ENCODE data around the gene GFM1. TPM values are rescaled to one million over a fixed set of nuclear protein-coding genes. Genes with fewer than 3 reads are reported as not detected.
A peak's percentile ranks its signal among the peaks of the same experiment; 100 is the strongest.

GFM1 gene
- total RNA-seq, 1 donor from 2014 or later, result 55.3 TPM

DNA sequence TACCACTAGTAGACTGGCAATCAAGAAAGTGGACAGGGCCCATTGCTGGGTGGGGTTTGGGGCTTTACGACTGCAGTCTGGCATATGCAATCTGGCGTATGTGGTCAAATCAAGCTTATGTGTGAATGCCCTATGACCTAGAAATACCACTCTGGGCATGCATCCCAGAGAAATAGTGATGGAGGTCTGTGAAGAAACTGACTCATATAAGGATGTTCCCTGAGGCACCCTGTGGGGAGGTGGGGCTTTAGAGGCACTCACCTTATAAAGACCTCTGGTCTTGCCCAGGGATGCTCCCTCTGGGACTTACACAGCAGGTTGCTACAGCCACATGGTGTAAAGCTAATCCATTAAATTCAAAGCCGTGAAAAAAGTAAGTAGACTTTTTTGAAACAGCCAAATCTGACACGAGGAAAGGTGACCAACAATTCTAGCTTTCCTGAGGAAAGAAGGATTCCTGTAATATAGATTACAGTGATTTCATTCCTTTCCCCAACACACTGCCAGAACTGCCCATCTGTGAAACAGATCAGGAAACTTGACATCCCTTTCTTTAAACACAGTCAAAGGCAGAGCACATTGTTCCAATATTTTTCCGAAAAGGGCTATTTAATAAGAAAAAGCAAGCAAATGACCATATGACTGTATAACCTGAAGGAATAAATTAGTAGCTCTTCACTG is 74.3 kb downstream of the GFM1 start:
- no peak for FAIRE-seq

DNA sequence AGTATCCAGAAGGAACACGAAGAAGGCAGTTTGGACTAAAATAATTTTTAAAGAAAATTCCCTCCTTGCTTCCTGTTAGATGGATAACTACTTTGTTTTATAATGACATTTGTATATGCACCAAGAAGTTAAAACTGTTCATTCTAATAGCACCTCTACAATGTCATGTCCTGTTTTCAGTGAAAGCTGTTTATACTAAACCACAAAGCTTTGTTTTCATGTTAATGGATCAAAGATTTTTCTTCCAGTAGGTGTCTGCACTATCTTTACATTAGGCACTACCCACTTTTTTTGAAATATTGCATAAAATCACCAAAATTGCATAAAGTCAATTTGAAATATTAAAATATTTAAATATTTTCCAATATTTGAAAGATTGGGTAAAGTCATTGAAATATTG is 77.8 kb downstream of the GFM1 start:
- TF ChIP-seq, protein P1, sequence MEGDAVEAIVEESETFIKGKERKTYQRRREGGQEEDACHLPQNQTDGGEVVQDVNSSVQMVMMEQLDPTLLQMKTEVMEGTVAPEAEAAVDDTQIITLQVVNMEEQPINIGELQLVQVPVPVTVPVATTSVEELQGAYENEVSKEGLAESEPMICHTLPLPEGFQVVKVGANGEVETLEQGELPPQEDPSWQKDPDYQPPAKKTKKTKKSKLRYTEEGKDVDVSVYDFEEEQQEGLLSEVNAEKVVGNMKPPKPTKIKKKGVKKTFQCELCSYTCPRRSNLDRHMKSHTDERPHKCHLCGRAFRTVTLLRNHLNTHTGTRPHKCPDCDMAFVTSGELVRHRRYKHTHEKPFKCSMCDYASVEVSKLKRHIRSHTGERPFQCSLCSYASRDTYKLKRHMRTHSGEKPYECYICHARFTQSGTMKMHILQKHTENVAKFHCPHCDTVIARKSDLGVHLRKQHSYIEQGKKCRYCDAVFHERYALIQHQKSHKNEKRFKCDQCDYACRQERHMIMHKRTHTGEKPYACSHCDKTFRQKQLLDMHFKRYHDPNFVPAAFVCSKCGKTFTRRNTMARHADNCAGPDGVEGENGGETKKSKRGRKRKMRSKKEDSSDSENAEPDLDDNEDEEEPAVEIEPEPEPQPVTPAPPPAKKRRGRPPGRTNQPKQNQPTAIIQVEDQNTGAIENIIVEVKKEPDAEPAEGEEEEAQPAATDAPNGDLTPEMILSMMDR (IDR thresholded peaks at IDR 0.05; ENCODE audit: insufficient read depth, low read length, severe bottlenecking), result no peak
- H3K4me3 ChIP-seq (ENCODE audit: low read depth, low read length), result no peak overlapping the region
- FAIRE-seq (no peak), DNase-seq (ENCODE audit: low read depth) (no peak)
- H3K36me3 ChIP-seq (ENCODE audit: control insufficient read depth, insufficient read depth, low read length), result no peaks in the 10 kb centered on the region
- H3K27me3 ChIP-seq (ENCODE audit: control insufficient read depth, insufficient read depth, low read length), result no peaks in the 10 kb centered on the region

More for the DNA sequence above, 74.3 kb downstream of the GFM1 start:
- Histone ChIP-seq H3K36me3 (ENCODE audit: control insufficient read depth, insufficient read depth, low read length) (no peaks in the 10 kb centered on the region), H3K27me3 (ENCODE audit: control insufficient read depth, insufficient read depth, low read length) (no peaks in the 10 kb centered on the region), H3K4me3 (ENCODE audit: low read depth, low read length) (no peak overlapping the region)
- TF ChIP-seq, protein P1 (IDR thresholded peaks at IDR 0.05; ENCODE audit: insufficient read depth, low read length, severe bottlenecking), result no peak
- peak; percentile 67 for DNase-seq (ENCODE audit: low read depth)

DNA sequence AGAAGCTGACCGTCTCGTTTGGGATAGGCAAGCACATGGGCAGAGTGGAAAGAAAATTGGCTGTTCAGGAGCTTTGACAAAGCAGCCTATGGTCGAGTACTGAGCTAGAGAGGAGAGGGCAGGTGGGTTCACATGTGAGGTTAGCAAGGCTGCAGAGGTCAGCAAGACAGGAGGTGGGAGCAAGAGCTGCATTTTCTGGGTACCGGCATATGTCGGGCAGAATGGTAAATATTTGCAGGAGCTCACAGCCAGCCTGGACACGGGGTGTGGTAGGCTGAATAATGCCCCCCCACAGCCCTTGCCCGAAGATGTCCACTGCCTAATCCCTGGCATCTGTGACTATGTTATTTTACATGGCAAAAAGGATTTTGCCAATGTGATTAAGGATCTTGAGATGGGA is 79.7 kb downstream of the GFM1 start:
- Histone ChIP-seq H3K27me3 (ENCODE audit: control insufficient read depth, insufficient read depth, low read length) (no peaks in the 10 kb centered on the region), H3K4me3 (ENCODE audit: low read depth, low read length) (no peak overlapping the region), H3K36me3 (ENCODE audit: control insufficient read depth, insufficient read depth, low read length) (no peaks in the 10 kb centered on the region)
- FAIRE-seq (no peak), DNase-seq (ENCODE audit: low read depth) (no peak)
- TF ChIP-seq, protein P1 (IDR thresholded peaks at IDR 0.05; ENCODE audit: insufficient read depth, low read length, severe bottlenecking), result no peak

DNA sequence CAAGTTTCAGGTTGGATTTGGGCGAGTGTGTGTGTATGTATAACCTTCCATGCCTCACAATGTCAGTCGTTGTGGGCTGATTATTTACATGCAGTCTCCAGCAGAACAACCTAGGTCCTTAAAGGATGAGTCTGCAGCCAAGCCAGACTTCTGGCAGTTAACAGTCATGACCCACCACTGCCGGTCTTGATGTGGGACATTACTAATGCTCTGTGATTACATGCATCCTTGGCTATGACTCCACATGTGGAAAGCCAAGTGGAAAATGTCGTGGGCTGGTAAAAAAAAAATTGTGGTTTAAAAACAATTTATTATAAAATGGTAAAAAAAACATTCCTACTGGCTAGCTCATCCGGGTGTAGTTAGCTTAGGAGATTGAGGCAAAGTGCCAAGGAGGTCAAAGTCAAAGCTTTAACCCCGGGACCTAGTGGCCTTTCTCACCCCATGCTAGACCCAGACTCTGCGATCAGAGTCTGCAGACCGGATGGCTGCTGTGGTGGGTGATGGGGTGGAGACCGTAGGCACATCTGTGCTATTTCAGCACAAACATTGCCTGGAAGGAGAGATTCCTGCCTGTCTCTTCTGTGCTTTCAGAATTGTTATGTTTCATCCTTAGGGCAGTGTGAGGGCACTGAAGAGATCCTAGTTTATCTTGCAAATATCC is 81.2 kb downstream of the GFM1 start:
- DNase-seq (ENCODE audit: low read depth) (peak; percentile 86), FAIRE-seq (no peak)
- TF ChIP-seq, protein P1 (IDR thresholded peaks at IDR 0.05; ENCODE audit: insufficient read depth, low read length, severe bottlenecking), result no peak
- Histone ChIP-seq H3K36me3 (ENCODE audit: control insufficient read depth, insufficient read depth, low read length) (no peaks in the 10 kb centered on the region), H3K4me3 (ENCODE audit: low read depth, low read length) (no peak overlapping the region), H3K27me3 (ENCODE audit: control insufficient read depth, insufficient read depth, low read length) (no peaks in the 10 kb centered on the region)

DNA sequence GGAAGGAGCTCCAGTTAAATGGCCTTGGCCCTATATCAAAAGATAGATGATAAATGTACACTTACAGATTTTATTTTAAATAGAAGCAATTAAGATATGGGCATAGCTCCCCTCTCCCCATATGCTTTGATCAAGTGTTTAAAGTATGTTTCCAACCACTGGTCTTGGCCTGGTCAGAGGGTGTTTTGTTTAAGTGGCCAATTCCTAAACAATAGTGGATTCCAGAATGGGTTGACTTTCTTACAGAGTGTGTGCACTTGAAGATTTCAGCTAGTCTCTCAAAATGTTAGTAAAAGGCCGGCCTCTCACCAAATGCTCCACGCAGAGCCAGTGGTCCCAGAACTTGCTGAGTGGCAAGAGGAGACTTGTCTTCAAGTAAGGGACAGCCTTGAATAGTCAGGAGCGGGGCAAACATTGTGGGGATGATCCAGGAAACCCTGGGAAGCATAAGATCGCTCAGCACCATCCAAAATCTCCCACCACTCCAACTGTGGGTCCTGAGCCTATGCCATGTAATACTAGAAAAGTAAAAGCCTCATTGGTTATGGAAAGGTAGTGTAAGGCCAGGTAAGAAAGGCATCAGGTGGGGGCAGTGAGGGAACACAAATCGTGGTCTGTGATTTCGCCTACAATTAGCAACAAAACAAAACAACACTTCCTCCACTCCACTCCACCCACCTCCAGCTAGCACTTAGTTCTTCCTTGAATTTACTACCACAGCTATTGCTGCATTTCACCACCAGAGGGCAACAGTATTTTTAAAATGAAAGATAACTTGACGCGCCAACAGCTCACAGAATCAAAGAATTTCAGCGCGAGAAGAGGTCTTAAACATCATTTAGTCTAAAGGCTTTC is 83.1 kb downstream of the GFM1 start:
- Histone ChIP-seq H3K36me3 (ENCODE audit: control insufficient read depth, insufficient read depth, low read length) (no peaks in the 10 kb centered on the region), H3K4me3 (ENCODE audit: low read depth, low read length) (no peak overlapping the region), H3K27me3 (ENCODE audit: control insufficient read depth, insufficient read depth, low read length) (no peaks in the 10 kb centered on the region)
- DNase-seq (ENCODE audit: low read depth), result peak; percentile 62
- FAIRE-seq, result no peak
- TF ChIP-seq, protein P1 (IDR thresholded peaks at IDR 0.05; ENCODE audit: insufficient read depth, low read length, severe bottlenecking), result peak; percentile 63
